Peyer's patch (tissue), 4 donors: ENCODE data around the gene MRPS2.

ENCODE experiments used
- POLR2A ChIP-seq, 2 donors: fragments of 450-650 bp; IDR thresholded peaks; one replicate each; pipeline ENCODE4 v1.5.1; 2017; ENCODE audit warnings: antibody characterized with exemption in 2 of 2, mild to moderate bottlenecking in 2 of 2, moderate library complexity in 2 of 2
- TF ChIP-seq, protein P1 (sequence below), 6 experiments: fragments of 450-650 bp in 4 of 6; fragments of 200-600 bp in 2 of 6; sonication (generic) in 1 of 6; IDR thresholded peaks; one replicate each; pipeline ENCODE4 v1.5.1; 2017 to 2019; ENCODE audit warnings: antibody characterized with exemption in 6 of 6, mild to moderate bottlenecking in 3 of 6, moderate library complexity in 1 of 6

GRCh38 chr9:135508211-135508820, 7.8 kb downstream of the MRPS2 start:
- TF ChIP-seq, protein P1, sequence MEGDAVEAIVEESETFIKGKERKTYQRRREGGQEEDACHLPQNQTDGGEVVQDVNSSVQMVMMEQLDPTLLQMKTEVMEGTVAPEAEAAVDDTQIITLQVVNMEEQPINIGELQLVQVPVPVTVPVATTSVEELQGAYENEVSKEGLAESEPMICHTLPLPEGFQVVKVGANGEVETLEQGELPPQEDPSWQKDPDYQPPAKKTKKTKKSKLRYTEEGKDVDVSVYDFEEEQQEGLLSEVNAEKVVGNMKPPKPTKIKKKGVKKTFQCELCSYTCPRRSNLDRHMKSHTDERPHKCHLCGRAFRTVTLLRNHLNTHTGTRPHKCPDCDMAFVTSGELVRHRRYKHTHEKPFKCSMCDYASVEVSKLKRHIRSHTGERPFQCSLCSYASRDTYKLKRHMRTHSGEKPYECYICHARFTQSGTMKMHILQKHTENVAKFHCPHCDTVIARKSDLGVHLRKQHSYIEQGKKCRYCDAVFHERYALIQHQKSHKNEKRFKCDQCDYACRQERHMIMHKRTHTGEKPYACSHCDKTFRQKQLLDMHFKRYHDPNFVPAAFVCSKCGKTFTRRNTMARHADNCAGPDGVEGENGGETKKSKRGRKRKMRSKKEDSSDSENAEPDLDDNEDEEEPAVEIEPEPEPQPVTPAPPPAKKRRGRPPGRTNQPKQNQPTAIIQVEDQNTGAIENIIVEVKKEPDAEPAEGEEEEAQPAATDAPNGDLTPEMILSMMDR (IDR thresholded peaks at IDR 0.05), result no peak
- TF ChIP-seq POLR2A (IDR thresholded peaks at IDR 0.05), result no peak
